Lung (tissue), 12 donors: Measurements from ENCODE around the gene CALD1. TPM values are rescaled to one million over a fixed set of nuclear protein-coding genes. Genes with fewer than 3 reads are reported as not detected.

Source experiments
- ATAC-seq: fragments of 200-7000 bp; cut with Tn5 transposase; one replicate; pipeline ENCODE4 v1.9.1; 2020; ENCODE audit warnings: moderate number of reproducible peaks; ENCODE audit not compliant: insufficient read depth, low FRiP score
- DNase-seq, 3 donors: peaks; one replicate each; pipeline ENCODE4 v3.0.0-alpha.2; 2013 to 2017
- H3K27ac ChIP-seq, 2 donors: one replicate each; pipeline ENCODE4 v1.5.1; 2013; ENCODE audit warnings: mild to moderate bottlenecking in 2 of 2, moderate library complexity in 2 of 2, control low read depth in 1 of 2, inconsistent platforms in 1 of 2, low read depth in 1 of 2, low read length in 1 of 2
- H3K27me3 ChIP-seq, 3 donors: one replicate each; pipeline ENCODE4 v1.5.1; 2013; ENCODE audit warnings: low read length in 2 of 3; ENCODE audit not compliant: control insufficient read depth in 3 of 3, insufficient read depth in 3 of 3
- H3K36me3 ChIP-seq, 4 donors: one replicate each; pipeline ENCODE4 v1.5.1; 2013; ENCODE audit warnings: low read length in 4 of 4, mild to moderate bottlenecking in 1 of 4, moderate library complexity in 1 of 4; ENCODE audit not compliant: control insufficient read depth in 4 of 4, insufficient read depth in 4 of 4
- H3K4me1 ChIP-seq, 5 donors: one replicate each; pipeline ENCODE4 v1.5.1; 2013; ENCODE audit warnings: low read length in 5 of 5, mild to moderate bottlenecking in 2 of 5, moderate library complexity in 1 of 5; ENCODE audit not compliant: control insufficient read depth in 5 of 5, insufficient read depth in 5 of 5
- H3K4me3 ChIP-seq: one replicate; pipeline ENCODE4 v1.5.1; 2013; ENCODE audit warnings: mild to moderate bottlenecking, control low read depth, moderate library complexity
- H3K9ac ChIP-seq, 2 donors: one replicate each; pipeline ENCODE4 v1.5.1; 2013; ENCODE audit warnings: low read length in 2 of 2, control low read depth in 1 of 2; ENCODE audit not compliant: insufficient read depth in 1 of 2
- H3K9me3 ChIP-seq, 4 donors: one replicate each; pipeline ENCODE4 v1.5.1; 2013; ENCODE audit warnings: low read length in 3 of 4, mild to moderate bottlenecking in 1 of 4, moderate library complexity in 1 of 4; ENCODE audit not compliant: control insufficient read depth in 4 of 4, insufficient read depth in 3 of 4
- WGBS, 2 donors: extraction: QIAGEN DNeasy Blood & Tissue Kit; methylation state at CpG; one replicate each; pipeline ENCODE4 v1.1.7; 2013; 5-methylcytosine and 5-hydroxymethylcytosine counted together
- polyA plus RNA-seq, 2 donors: library from polyadenylated mRNA; stranded (reverse); fragments of 200-250 nt; gene quantifications; one replicate each; pipeline ENCODE4 v1.2.1, GENCODE V29; 2013
- total RNA-seq, 2 donors: library from RNA; depleted of rRNA in 1 of 2; stranded (reverse); fragments of >200 nt in 1 of 2; gene quantifications; one replicate each; pipeline ENCODE4 v1.2.1, GENCODE V29; 2014 to 2021
- TF ChIP-seq, protein P1 (sequence below): IDR thresholded peaks from 2 replicates; pipeline ENCODE4 v1.5.1; 2012; ENCODE audit warnings: mild to moderate bottlenecking; ENCODE audit errors: control extremely low read depth, extremely low read depth
- donor health status: control.
- donor health status: control.
- donor health status: Bipolar disorder and iron deficiency.
- donor health status: healthy.
- donor health status: DM: yes; HTN: yes; CAD: no.

CALD1 gene
- total and polyA plus RNA-seq, 4 donors: 56.4 to 173 (median 92.0) TPM

GRCh38 chr7:134798155-134798554, 18.7 kb downstream of the CALD1 start:
- ATAC-seq: no peak
- H3K4me1 ChIP-seq: peaks cover 0 to 10% (median 0%) of the 10 kb centered on the region in 5 donors
- H3K9ac ChIP-seq: no peak overlapping the region
- H3K9me3 ChIP-seq: no peaks in the 10 kb centered on the region
- DNase-seq: no peak
- H3K4me3 ChIP-seq: no peak overlapping the region
- H3K27me3 ChIP-seq: no peaks in the 10 kb centered on the region
- peaks cover 0 to 11% (median 0%) of the 10 kb centered on the region in 4 donors for H3K36me3 ChIP-seq
- TF ChIP-seq, protein P1, sequence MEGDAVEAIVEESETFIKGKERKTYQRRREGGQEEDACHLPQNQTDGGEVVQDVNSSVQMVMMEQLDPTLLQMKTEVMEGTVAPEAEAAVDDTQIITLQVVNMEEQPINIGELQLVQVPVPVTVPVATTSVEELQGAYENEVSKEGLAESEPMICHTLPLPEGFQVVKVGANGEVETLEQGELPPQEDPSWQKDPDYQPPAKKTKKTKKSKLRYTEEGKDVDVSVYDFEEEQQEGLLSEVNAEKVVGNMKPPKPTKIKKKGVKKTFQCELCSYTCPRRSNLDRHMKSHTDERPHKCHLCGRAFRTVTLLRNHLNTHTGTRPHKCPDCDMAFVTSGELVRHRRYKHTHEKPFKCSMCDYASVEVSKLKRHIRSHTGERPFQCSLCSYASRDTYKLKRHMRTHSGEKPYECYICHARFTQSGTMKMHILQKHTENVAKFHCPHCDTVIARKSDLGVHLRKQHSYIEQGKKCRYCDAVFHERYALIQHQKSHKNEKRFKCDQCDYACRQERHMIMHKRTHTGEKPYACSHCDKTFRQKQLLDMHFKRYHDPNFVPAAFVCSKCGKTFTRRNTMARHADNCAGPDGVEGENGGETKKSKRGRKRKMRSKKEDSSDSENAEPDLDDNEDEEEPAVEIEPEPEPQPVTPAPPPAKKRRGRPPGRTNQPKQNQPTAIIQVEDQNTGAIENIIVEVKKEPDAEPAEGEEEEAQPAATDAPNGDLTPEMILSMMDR: no peak
- WGBS, 2 donors: 60 to 82% methylated on average over 1 of the region's 1 CpG
- no peak overlapping the region for H3K27ac ChIP-seq

GRCh38 chr7:134799377-134799776, 19.9 kb downstream of the CALD1 start:
- H3K27ac ChIP-seq: no peak overlapping the region
- no peak for DNase-seq
- H3K4me1 ChIP-seq: peaks cover 0 to 5% (median 0%) of the 10 kb centered on the region in 5 donors
- H3K9me3 ChIP-seq: no peaks in the 10 kb centered on the region
- H3K4me3 ChIP-seq: no peak overlapping the region
- H3K27me3 ChIP-seq: no peaks in the 10 kb centered on the region
- no peak overlapping the region for H3K9ac ChIP-seq
- TF ChIP-seq, protein P1: no peak
- peaks cover 0 to 11% (median 0%) of the 10 kb centered on the region in 4 donors for H3K36me3 ChIP-seq
- WGBS, 2 donors: 52 to 53% methylated on average over 5 of the region's 5 CpGs
- no peak for ATAC-seq

DNA sequence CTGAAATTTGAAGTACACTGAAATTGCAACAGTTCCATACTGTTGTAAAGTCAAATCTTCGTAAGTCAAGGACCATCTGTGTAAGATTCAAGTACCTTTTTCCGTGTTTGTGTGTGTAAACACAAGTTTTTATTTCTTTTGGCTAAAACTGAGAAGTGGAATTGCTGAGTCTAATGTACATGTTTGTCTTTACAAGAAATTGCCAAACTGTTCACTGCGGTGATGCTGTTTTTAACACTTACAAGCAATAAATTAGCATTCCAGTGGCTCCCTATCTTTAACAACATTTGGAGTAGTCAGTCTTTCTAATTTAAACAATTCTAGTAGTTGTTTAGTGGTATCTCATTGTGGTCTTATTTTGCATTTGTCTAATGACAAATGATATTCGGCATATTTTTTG, 23.3 kb downstream of the CALD1 start:
- TF ChIP-seq, protein P1: no peak
- DNase-seq: no peak
- Histone ChIP-seq H3K27ac (no peak overlapping the region), H3K9ac (no peak overlapping the region), H3K27me3 (no peaks in the 10 kb centered on the region), H3K9me3 (no peaks in the 10 kb centered on the region), H3K4me3 (no peak overlapping the region), H3K36me3 (peaks cover 0 to 11% (median 0%) of the 10 kb centered on the region in 4 donors), H3K4me1 (peaks cover 0 to 8% (median 0%) of the 10 kb centered on the region in 5 donors)
- 85 to 95% methylated on average over 4 of the region's 4 CpGs for WGBS, 2 donors
- no peak for ATAC-seq

DNA sequence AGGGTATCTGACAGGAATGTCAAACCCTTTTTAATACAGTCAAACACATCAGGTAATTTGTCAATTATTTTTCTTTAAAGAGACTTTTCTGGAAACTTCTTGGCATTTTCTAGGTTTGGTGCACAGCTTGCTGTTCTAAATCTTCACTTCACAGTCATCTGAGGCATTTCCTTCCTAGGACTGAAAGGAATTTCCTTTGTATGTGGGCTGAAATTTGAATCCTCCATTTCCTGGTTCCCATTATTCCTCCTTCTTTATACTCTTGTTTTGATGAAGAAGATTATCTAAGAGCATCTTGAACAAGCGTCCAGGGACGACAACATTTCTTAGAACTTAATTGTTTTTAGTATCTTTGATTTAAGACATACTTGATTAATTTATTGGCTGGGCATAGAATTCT, 24.9 kb downstream of the CALD1 start:
- Histone ChIP-seq H3K4me1 (peaks cover 0 to 8% (median 1%) of the 10 kb centered on the region in 5 donors), H3K36me3 (peaks cover 0 to 4% (median 0%) of the 10 kb centered on the region in 4 donors), H3K9ac (no peak overlapping the region), H3K27ac (peak overlapping the region in 1 of 2 donors; percentile 81), H3K9me3 (no peaks in the 10 kb centered on the region), H3K27me3 (no peaks in the 10 kb centered on the region), H3K4me3 (no peak overlapping the region)
- ATAC-seq: no peak
- 60 to 69% methylated on average over 2 of the region's 2 CpGs for WGBS, 2 donors
- TF ChIP-seq, protein P1: no peak
- DNase-seq: peak in 1 of 3 donors; percentile 61
